WTC11 (cell line): ENCODE results near the gene BMP6.

Source experiments
- ATF3 ChIP-seq: sonication (generic); formaldehyde crosslinking; conservative IDR thresholded peaks from 2 replicates; pipeline ENCODE4 v1.8.1; 2022; ENCODE audit warnings: mild to moderate bottlenecking, missing genetic modification reagents
- CBFB ChIP-seq: sonication (generic); formaldehyde crosslinking; IDR thresholded peaks from 2 replicates; pipeline ENCODE4 v1.8.1; 2022; ENCODE audit warnings: mild to moderate bottlenecking, low read depth, missing genetic modification reagents
- CTCF ChIP-seq: fragments of 200-600 bp; IDR thresholded peaks from 2 replicates; pipeline ENCODE4 v1.8.0; 2022; ENCODE audit warnings: antibody characterized with exemption
- NFYB ChIP-seq: sonication (generic); formaldehyde crosslinking; conservative IDR thresholded peaks from 2 replicates; pipeline ENCODE4 v1.8.0; 2022; ENCODE audit warnings: low read depth, missing genetic modification reagents
- PRRX2 ChIP-seq: fragments of 250-450 bp; sonication (Bioruptor Pico); IDR thresholded peaks from 2 replicates; pipeline ENCODE4 v1.8.0; 2021; ENCODE audit warnings: mild to moderate bottlenecking
- TP53 ChIP-seq: sonication (generic); formaldehyde crosslinking; IDR thresholded peaks from 2 replicates; pipeline ENCODE4 v1.8.1; 2023; ENCODE audit warnings: mild to moderate bottlenecking, missing genetic modification reagents
- USF2 ChIP-seq: sonication (generic); formaldehyde crosslinking; IDR thresholded peaks from 2 replicates; pipeline ENCODE4 v1.8.1; 2023; ENCODE audit warnings: mild to moderate bottlenecking, missing genetic modification reagents, moderate library complexity
- ZBTB43 ChIP-seq: sonication (generic); formaldehyde crosslinking; IDR thresholded peaks from 2 replicates; pipeline ENCODE4 v1.8.1; 2023; ENCODE audit warnings: mild to moderate bottlenecking, missing genetic modification reagents
- ZNF317 ChIP-seq: sonication (generic); formaldehyde crosslinking; IDR thresholded peaks from 2 replicates; pipeline ENCODE4 v1.8.1; 2023; ENCODE audit warnings: low read depth, mild to moderate bottlenecking, moderate library complexity, missing genetic modification reagents, borderline replicate concordance

GRCh38 chr6:7848229-7848628, 122.3 kb downstream of the BMP6 start:
- TF ChIP-seq ATF3 (CRISPR knock-in tag) (no peak), PRRX2 (CRISPR knock-in tag) (no peak), ZBTB43 (CRISPR knock-in tag) (no peak), CTCF (no peak), CBFB (CRISPR knock-in tag) (no peak), USF2 (CRISPR knock-in tag) (no peak), TP53 (CRISPR knock-in tag) (no peak), NFYB (CRISPR knock-in tag) (no peak), ZNF317 (CRISPR knock-in tag) (no peak)
